ENCODE measurements around the gene TLR8.

The TLR8 gene

DNA sequence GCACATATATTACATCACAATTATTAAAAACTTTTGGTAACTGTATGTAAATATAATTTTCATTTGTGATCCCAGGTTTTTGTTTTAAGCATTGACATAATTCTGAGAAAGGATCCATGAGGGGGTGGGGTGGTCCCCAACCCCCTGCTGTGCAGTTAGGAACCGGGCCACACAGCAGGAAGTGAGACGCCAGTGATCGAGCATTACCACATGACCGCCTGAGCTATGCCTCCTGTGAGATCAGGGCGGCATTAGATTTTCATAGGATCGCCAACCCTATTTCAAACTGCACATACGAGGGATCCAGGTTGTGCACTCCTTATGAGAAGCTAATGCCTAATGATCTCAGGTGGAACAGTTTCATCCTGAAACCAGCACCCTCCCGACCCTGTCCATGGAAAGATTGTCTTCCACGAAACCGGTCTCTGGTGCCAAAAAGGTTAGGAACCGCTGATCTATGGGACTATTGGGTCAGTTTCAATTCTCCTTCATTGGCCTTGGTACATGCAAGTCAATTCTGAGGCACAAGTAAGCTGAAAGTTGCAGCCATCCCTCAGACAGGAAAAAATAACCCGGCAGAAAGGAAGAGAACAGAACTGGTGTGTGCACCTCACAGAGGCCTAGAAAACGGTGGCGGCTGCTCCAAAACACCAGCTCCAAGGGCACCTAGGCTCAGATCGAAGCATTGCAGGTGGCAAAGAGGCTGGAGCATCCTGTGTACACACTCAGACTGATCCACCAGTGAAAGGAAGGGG lies 61.5 kb downstream of the TLR8 start:
- H3K9me3 ChIP-seq (replicated peaks in 1 of 11), result peaks cover 0 to 34% (median 20%) of the 10 kb centered on the region in 11 experiments; a peak in 12 of 22 replicates
- no peak for TF ChIP-seq Cebpa-rat (IDR thresholded peaks at IDR 0.05)
- no peaks in the 10 kb centered on the region for H3K36me3 ChIP-seq
- no peaks in the 10 kb centered on the region for H4K20me1 ChIP-seq
- H3K27me3 ChIP-seq, result peaks cover 0 to 18% (median 0%) of the 10 kb centered on the region in 11 experiments; a peak in 6 of 22 replicates
- H3K4me3 ChIP-seq, result no peak overlapping the region
- no peak overlapping the region for H3K9ac ChIP-seq
- H3K27ac ChIP-seq, result peak overlapping the region in 2 of 11 experiments; percentile 13 to 23; a peak in 2 of 22 replicates
- H3K4me2 ChIP-seq, result peak overlapping the region; percentile 4 to 83 (median 43); a peak in 21 of 22 replicates
- H3K4me1 ChIP-seq, result peaks cover 33 to 55% (median 47%) of the 10 kb centered on the region in 10 experiments

DNA sequence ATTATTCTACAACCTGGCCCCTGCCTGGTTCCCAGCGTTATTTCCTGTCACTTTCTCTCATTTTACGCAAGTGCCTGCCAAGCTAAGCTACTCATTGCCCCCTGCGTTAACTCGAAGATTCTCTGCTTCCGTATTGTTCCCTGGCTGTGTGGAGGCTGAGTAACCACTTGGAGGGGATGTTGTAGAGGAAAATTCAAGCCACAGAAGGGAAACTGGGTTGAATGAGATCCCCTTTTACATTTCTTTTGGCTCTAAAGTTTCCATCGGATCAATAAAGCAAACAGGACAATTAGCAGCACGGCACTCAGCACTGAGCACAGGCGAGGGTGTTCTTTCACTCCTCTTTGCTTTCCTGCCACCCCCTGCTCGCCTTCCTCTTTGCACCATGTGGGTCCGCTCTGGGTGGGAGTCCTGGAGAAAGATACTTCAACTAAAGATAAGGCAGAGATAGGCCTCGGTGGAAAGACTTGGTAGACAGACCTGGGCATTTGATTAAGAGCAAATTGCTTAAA lies 64.3 kb downstream of the TLR8 start:
- peaks cover 0 to 24% (median 14%) of the 10 kb centered on the region in 11 experiments; a peak in 18 of 22 replicates for H3K9me3 ChIP-seq (replicated peaks in 1 of 11)
- peaks cover 46 to 74% (median 66%) of the 10 kb centered on the region in 10 experiments for H3K4me1 ChIP-seq
- peaks cover 2 to 8% (median 7%) of the 10 kb centered on the region in 11 experiments; a peak in 17 of 22 replicates for H3K36me3 ChIP-seq
- H3K27me3 ChIP-seq, result peaks cover 0 to 18% (median 0%) of the 10 kb centered on the region in 11 experiments; a peak in 6 of 22 replicates
- H3K4me3 ChIP-seq, result peak overlapping the region; percentile 31 to 78 (median 54); a peak in 18 of 20 replicates
- H3K27ac ChIP-seq, result peak overlapping the region; percentile 80 to 99 (median 98)
- H3K9ac ChIP-seq, result peak overlapping the region; percentile 78 to 99 (median 96)
- no peak; a peak in 1 of 22 replicates for TF ChIP-seq Cebpa-rat (IDR thresholded peaks at IDR 0.05)
- peak overlapping the region; percentile 54 to 89 (median 79) for H3K4me2 ChIP-seq
- peaks cover 6 to 8% (median 7%) of the 10 kb centered on the region in 11 experiments; a peak in 14 of 22 replicates for H4K20me1 ChIP-seq

DNA sequence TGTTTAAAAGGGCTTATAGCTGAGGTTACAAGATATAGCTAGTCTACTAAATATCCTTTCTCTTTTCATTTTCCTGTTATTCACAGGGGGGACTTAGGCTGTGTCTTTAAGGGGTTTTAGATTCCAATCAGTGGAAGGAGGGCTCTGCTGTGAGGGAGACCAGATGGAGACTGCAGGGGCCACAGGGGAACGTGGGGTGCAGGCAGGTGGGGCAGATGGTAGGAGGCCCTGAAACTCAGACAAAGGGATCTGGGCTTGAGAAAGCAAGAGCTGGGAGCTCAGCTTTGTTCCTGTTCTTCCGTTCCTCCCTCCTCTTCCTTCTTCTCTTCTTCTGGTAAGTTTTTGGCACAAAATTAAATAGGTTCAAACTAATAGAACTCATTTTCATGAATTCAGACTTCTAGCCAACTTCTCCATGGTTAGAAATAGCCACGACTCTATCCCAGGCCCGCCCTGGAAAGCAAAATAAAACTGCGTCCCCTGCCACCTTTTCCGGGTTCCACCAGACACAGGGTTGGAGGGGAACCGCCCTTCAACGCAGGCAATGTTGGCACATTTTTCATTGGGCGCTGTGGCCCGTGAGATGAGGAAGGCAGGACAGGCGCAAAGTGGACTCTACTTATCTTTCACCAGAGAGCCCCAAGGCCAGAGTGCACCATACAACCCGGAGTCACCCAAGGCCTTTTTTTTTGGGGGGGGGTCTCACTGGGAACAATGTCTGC lies 65.0 kb downstream of the TLR8 start:
- TF ChIP-seq Cebpa-rat (IDR thresholded peaks at IDR 0.05), result no peak
- peaks cover 7 to 15% (median 10%) of the 10 kb centered on the region in 11 experiments; a peak in 14 of 22 replicates for H4K20me1 ChIP-seq
- peaks cover 46 to 74% (median 66%) of the 10 kb centered on the region in 10 experiments for H3K4me1 ChIP-seq
- peaks cover 2 to 14% (median 13%) of the 10 kb centered on the region in 11 experiments; a peak in 17 of 22 replicates for H3K36me3 ChIP-seq
- peak overlapping the region; percentile 78 to 99 (median 96) for H3K9ac ChIP-seq
- peaks cover 0 to 18% (median 0%) of the 10 kb centered on the region in 11 experiments; a peak in 6 of 22 replicates for H3K27me3 ChIP-seq
- peak overlapping the region; percentile 80 to 99 (median 98) for H3K27ac ChIP-seq
- peaks cover 0 to 25% (median 17%) of the 10 kb centered on the region in 11 experiments; a peak in 18 of 22 replicates for H3K9me3 ChIP-seq (replicated peaks in 1 of 11)
- peak overlapping the region; percentile 31 to 78 (median 54); a peak in 19 of 20 replicates for H3K4me3 ChIP-seq
- H3K4me2 ChIP-seq, result peak overlapping the region; percentile 54 to 89 (median 79)

DNA sequence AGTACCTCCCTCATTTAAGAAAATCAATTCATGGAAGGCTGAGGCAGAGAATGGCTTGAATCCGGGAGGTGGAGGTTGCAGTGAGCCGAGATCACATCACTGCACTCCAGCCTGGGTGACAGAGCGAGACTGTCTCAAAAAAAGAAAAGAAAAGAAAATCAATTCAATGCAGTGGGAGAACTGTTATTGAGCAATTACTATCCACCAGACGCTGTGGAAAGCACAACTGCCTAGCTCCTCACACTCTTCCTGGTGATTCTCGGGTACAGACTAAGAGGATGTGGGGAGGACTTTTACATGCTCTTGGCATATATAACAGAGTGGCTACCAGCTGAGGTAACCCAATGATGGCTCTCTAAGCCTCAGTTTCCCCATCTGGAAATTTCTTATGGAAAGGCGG lies 65.8 kb downstream of the TLR8 start:
- Histone ChIP-seq H3K27ac (peak overlapping the region; percentile 80 to 99 (median 98)), H3K4me1 (peaks cover 46 to 74% (median 66%) of the 10 kb centered on the region in 10 experiments), H3K4me3 (peak overlapping the region; percentile 31 to 78 (median 54); a peak in 19 of 20 replicates), H4K20me1 (peaks cover 7 to 20% (median 10%) of the 10 kb centered on the region in 11 experiments; a peak in 14 of 22 replicates), H3K36me3 (peaks cover 2 to 22% (median 15%) of the 10 kb centered on the region in 11 experiments; a peak in 17 of 22 replicates), H3K4me2 (peak overlapping the region; percentile 54 to 89 (median 79)), H3K9me3 (replicated peaks in 1 of 11) (peaks cover 0 to 25% (median 14%) of the 10 kb centered on the region in 11 experiments; a peak in 18 of 22 replicates), H3K9ac (peak overlapping the region; percentile 78 to 99 (median 96)), H3K27me3 (peaks cover 0 to 18% (median 0%) of the 10 kb centered on the region in 11 experiments; a peak in 6 of 22 replicates)
- peak in 8 of 11 experiments; percentile 17 to 60 (median 46); a peak in 7 of 22 replicates for TF ChIP-seq Cebpa-rat (IDR thresholded peaks at IDR 0.05)

Data from BLaER1 treated with 17β-estradiol and CSF1 and Interleukin-3, amounts not matched to agents 10 nM and 100 nM (cell line).